ENCODE data around the gene MINDY2. TPM values are rescaled to one million over a fixed set of nuclear protein-coding genes. Genes with fewer than 3 reads are reported as not detected.

MINDY2 gene
- total and polyA plus RNA-seq, 8 donors: 15.6 to 23.5 (median 16.8) TPM

- Histone ChIP-seq H3K27ac (no peak overlapping the region), H3K9me3 (no peaks in the 10 kb centered on the region), H3K4me1 (peaks cover 0 to 11% of the 10 kb centered on the region in 2 donors), H3K27me3 (no peaks in the 10 kb centered on the region), H3K36me3 (no peaks in the 10 kb centered on the region), H3K4me3 (no peak overlapping the region)
- intact Hi-C loops (cut with DNase I): no loop called here
- TF ChIP-seq CTCF (IDR thresholded peaks at IDR 0.05): no peak
- ATAC-seq (no peak), DNase-seq (no peak)
Measured at GRCh38 chr15:58752716-58753115, 18.4 kb upstream of the MINDY2 start.

GRCh38 chr15:58755350-58755749 lies 15.8 kb upstream of the MINDY2 start:
- intact Hi-C loops (cut with DNase I): no loop called here
- no peak overlapping the region for H3K4me3 ChIP-seq
- ATAC-seq: no peak

GRCh38 chr15:58755956-58756355 lies 15.1 kb upstream of the MINDY2 start:
- no peaks in the 10 kb centered on the region for H3K27me3 ChIP-seq
- no peaks in the 10 kb centered on the region for H3K4me1 ChIP-seq
- no peaks in the 10 kb centered on the region for H3K9me3 ChIP-seq
- no peak overlapping the region for H3K27ac ChIP-seq
- intact Hi-C loops (cut with DNase I): no loop called here
- ATAC-seq (no peak), DNase-seq (no peak)
- H3K4me3 ChIP-seq: no peak overlapping the region
- H3K36me3 ChIP-seq: no peaks in the 10 kb centered on the region
- no peak for TF ChIP-seq CTCF (IDR thresholded peaks at IDR 0.05)

More at GRCh38 chr15:58755350-58755749, 15.8 kb upstream of the MINDY2 start:
- H3K36me3 ChIP-seq: no peaks in the 10 kb centered on the region
- peaks cover 0 to 4% of the 10 kb centered on the region in 2 donors for H3K4me1 ChIP-seq
- no peak for DNase-seq
- no peak for TF ChIP-seq CTCF (IDR thresholded peaks at IDR 0.05)
- H3K9me3 ChIP-seq: no peaks in the 10 kb centered on the region
- H3K27me3 ChIP-seq: no peaks in the 10 kb centered on the region
- H3K27ac ChIP-seq: no peak overlapping the region

- H3K9me3 ChIP-seq: no peaks in the 10 kb centered on the region
- H3K4me3 ChIP-seq: no peak overlapping the region
- intact Hi-C loops (cut with DNase I): no loop called here
- H3K27me3 ChIP-seq: no peaks in the 10 kb centered on the region
- peak; percentile 65 for ATAC-seq
- no peaks in the 10 kb centered on the region for H3K4me1 ChIP-seq
- DNase-seq: no peak
- H3K36me3 ChIP-seq: no peaks in the 10 kb centered on the region
- no peak overlapping the region for H3K27ac ChIP-seq
- no peak for TF ChIP-seq CTCF (IDR thresholded peaks at IDR 0.05)
Measured at GRCh38 chr15:58758141-58758540, 13.0 kb upstream of the MINDY2 start.

- intact Hi-C loops (cut with DNase I): loop anchor here in 1 of 2 donors (10.0 kb wide), 1 partner anchor 496 kb away; no protein-coding TSS in a partner anchor
- H3K4me1 ChIP-seq: no peaks in the 10 kb centered on the region
- H3K4me3 ChIP-seq: no peak overlapping the region
- DNase-seq (no peak), ATAC-seq (no peak)
- H3K27ac ChIP-seq: no peak overlapping the region
- TF ChIP-seq CTCF (IDR thresholded peaks at IDR 0.05): no peak
- H3K9me3 ChIP-seq: peaks cover 0 to 14% of the 10 kb centered on the region in 2 donors
- H3K27me3 ChIP-seq: no peaks in the 10 kb centered on the region
- H3K36me3 ChIP-seq: no peaks in the 10 kb centered on the region
Measured at GRCh38 chr15:58760385-58761009, 10.6 kb upstream of the MINDY2 start.

All from left lung (tissue), 10 donors.